Measurements from ENCODE around the gene TGFB3. TPM values are rescaled to one million over a fixed set of nuclear protein-coding genes. Genes with fewer than 3 reads are reported as not detected.
A peak's percentile ranks its signal among the peaks of the same experiment; 100 is the strongest.

Gene TGFB3
- total RNA-seq, 5 donors from 2014 or later (not counting 1 experiment from before 2014, with no cell fraction given): 6.4 to 9.6 (median 8.8) TPM

DNA sequence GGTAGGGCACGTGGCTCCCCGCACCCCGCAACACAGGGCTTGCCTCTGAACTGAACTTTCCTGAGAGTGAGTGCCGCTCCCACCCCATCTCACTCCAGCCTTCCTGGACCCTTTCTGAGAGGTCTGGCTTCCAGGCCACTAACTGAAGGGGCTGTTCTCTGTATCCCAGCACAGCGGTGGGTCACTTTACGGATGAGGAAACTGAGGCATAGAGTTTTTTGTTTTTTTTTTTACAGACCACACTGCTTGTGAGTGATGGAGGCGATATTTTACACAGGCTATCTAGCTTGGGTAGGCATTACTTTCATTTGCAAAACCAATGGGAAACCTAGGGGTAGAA, 1.2 kb upstream of the TGFB3 start:
- H3K27ac Mint-ChIP-seq: peak overlapping the region in 1 of 2 donors; percentile 52
- peak overlapping the region; percentile 56 for H3K4me3 ChIP-seq (ENCODE audit: control insufficient read depth in 1 of 2, extremely low read depth in 1 of 2, low read length in 1 of 2)
- WGBS (ENCODE audit: insufficient coverage): no CpG with 5 or more reads among the region's 7 CpGs
- H3K9me3 ChIP-seq: no peaks in the 10 kb centered on the region
- ChIA-PET POLR2A (interaction anchor here in 1 of 2 donors (0.6 kb wide), 1 partner anchor 12 kb away, joined by 7 read pairs; no protein-coding TSS in a partner anchor), CTCF (interaction anchor here (0.6 to 6.4 kb wide), 13 partner anchors 8 to 406 kb away, joined by 3 to 67 read pairs (median 4); partner anchors contain the start of genes ERG28 (in 1 of the 2) and TTLL5 (in 1 of the 2))
- DNase-seq (no peak), ATAC-seq (replicated peaks in 1 of 4) (peak in 1 of 4 experiments; percentile 1)
- H3K4me1 Mint-ChIP-seq: peaks cover 56 to 59% (median 56%) of the 10 kb centered on the region in 3 donors
- H3K4me1 ChIP-seq (ENCODE audit: control insufficient read depth in 1 of 2, extremely low read depth in 1 of 2, insufficient read depth in 2 of 2, low read length in 2 of 2): peaks cover 3 to 49% of the 10 kb centered on the region in 2 experiments
- no peaks in the 10 kb centered on the region for H3K27me3 ChIP-seq (replicated peaks in 1 of 2; ENCODE audit: control insufficient read depth in 2 of 2, extremely low read depth in 1 of 2, insufficient read depth in 2 of 2, low read length in 1 of 2)
- no peak overlapping the region for H3K27ac ChIP-seq (ENCODE audit: low read length)
- H3K9me3 Mint-ChIP-seq: no peaks in the 10 kb centered on the region
- H3K4me3 Mint-ChIP-seq: peak overlapping the region; percentile 78 to 88 (median 80)
- no peaks in the 10 kb centered on the region for H3K36me3 ChIP-seq (ENCODE audit: control insufficient read depth in 2 of 2, extremely low read depth in 1 of 2, insufficient read depth in 1 of 2, low read length in 1 of 2)
- H3K36me3 Mint-ChIP-seq: no peaks in the 10 kb centered on the region
- H3K27me3 Mint-ChIP-seq: no peaks in the 10 kb centered on the region

DNA sequence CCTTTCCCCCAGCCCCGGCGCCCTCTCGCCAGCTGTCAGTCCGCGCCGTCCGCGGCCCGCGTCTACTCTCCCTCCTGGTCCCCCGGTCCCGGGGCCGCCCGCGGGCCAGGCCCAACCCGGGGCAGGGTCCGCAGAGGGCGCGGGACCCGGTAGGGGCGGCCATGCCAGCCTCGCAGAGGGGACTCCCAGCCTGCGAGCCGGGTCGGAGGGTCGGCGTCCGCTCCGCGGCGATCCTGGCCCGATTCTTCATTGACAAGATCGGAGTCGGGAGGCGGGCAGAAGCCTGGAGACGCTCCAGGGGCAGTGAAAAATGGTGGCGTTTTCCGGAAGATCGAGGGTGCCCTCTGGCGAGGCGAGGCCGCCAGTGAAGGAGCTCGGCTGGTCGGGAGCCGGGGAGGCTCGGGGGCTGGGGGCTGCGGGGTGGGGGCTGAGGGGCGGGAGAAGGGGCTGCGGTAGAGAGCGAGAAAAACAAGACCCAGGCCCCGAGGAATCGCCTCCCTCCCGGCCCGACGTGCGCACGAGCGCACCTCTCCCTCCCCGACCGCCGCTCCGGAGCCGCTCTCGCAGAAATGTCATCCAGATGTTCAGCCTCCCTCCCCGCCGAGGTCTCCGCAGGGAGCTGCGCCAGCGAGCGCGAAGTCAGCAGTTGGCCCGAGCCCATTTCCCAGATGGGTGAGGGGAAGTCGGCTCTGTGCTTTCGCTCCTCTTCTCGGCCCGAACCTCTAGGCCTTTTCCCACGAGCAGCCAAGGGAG, 647 bp upstream of the TGFB3 start:
- POLR2A ChIA-PET: no interaction called here
- Mint-ChIP-seq H3K9me3 (no peaks in the 10 kb centered on the region), H3K27ac (peak overlapping the region in 1 of 2 donors; percentile 87), H3K4me1 (peaks cover 57 to 62% (median 57%) of the 10 kb centered on the region in 3 donors), H3K4me3 (peak overlapping the region; percentile 78 to 88 (median 80)), H3K36me3 (no peaks in the 10 kb centered on the region), H3K27me3 (no peaks in the 10 kb centered on the region)
- Histone ChIP-seq H3K9me3 (no peaks in the 10 kb centered on the region), H3K4me1 (ENCODE audit: control insufficient read depth in 1 of 2, extremely low read depth in 1 of 2, insufficient read depth in 2 of 2, low read length in 2 of 2) (peaks cover 3 to 49% of the 10 kb centered on the region in 2 experiments), H3K36me3 (ENCODE audit: control insufficient read depth in 2 of 2, extremely low read depth in 1 of 2, insufficient read depth in 1 of 2, low read length in 1 of 2) (no peaks in the 10 kb centered on the region), H3K27ac (ENCODE audit: low read length) (peak overlapping the region; percentile 69), H3K4me3 (ENCODE audit: control insufficient read depth in 1 of 2, extremely low read depth in 1 of 2, low read length in 1 of 2) (peak overlapping the region; percentile 56 to 64), H3K27me3 (replicated peaks in 1 of 2; ENCODE audit: control insufficient read depth in 2 of 2, extremely low read depth in 1 of 2, insufficient read depth in 2 of 2, low read length in 1 of 2) (no peaks in the 10 kb centered on the region)
- CTCF ChIA-PET: interaction anchor here (0.6 to 6.4 kb wide), 15 partner anchors 9 to 851 kb away, joined by 3 to 67 read pairs (median 4); partner anchors contain the start of genes ERG28 (in 1 of the 2) and TTLL5 (in 1 of the 2)
- peak; percentile 41 to 87 (median 71) for DNase-seq
- ATAC-seq (replicated peaks in 1 of 4): peak; percentile 76 to 82 (median 78)
- WGBS (ENCODE audit: insufficient coverage): 1% methylated on average over 51 of the region's 77 CpGs

DNA sequence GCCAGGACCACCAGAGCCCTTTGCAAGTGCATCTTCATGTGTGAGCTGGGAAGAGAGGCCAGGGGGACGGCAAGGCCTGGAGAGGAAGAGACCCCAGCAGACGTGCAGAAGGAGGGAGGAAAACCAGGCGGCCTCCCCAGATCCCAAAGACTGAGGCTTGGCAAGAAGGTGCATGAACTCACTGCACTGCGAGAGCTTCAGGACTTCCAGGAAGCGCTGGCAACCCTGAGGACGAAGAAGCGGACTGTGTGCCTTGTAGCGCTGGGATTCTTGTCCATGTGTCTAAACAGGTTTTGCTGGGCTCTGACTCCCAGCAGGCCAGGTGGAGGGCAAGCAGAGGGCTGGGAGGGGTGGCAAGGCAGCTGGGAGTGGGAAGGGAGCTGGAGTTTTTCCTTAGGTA, 939 bp downstream of the TGFB3 start:
- peak overlapping the region; percentile 78 to 88 (median 80) for H3K4me3 Mint-ChIP-seq
- H3K9me3 Mint-ChIP-seq: no peaks in the 10 kb centered on the region
- WGBS (ENCODE audit: insufficient coverage): 97% methylated on average over 8 of the region's 8 CpGs
- H3K36me3 Mint-ChIP-seq: no peaks in the 10 kb centered on the region
- Histone ChIP-seq H3K4me3 (ENCODE audit: control insufficient read depth in 1 of 2, extremely low read depth in 1 of 2, low read length in 1 of 2) (no peak overlapping the region), H3K36me3 (ENCODE audit: control insufficient read depth in 2 of 2, extremely low read depth in 1 of 2, insufficient read depth in 1 of 2, low read length in 1 of 2) (no peaks in the 10 kb centered on the region), H3K27me3 (replicated peaks in 1 of 2; ENCODE audit: control insufficient read depth in 2 of 2, extremely low read depth in 1 of 2, insufficient read depth in 2 of 2, low read length in 1 of 2) (no peaks in the 10 kb centered on the region), H3K27ac (ENCODE audit: low read length) (no peak overlapping the region), H3K9me3 (no peaks in the 10 kb centered on the region), H3K4me1 (ENCODE audit: control insufficient read depth in 1 of 2, extremely low read depth in 1 of 2, insufficient read depth in 2 of 2, low read length in 2 of 2) (peaks cover 3 to 41% of the 10 kb centered on the region in 2 experiments)
- peak overlapping the region; percentile 46 to 87 for H3K27ac Mint-ChIP-seq
- H3K27me3 Mint-ChIP-seq: no peaks in the 10 kb centered on the region
- ChIA-PET CTCF (interaction anchor here in 1 of 2 donors (6.4 kb wide), 1 partner anchor 271 kb away, joined by 67 read pairs; no protein-coding TSS in a partner anchor), POLR2A (no interaction called here)
- DNase-seq (no peak), ATAC-seq (replicated peaks in 1 of 4) (no peak)
- peaks cover 47 to 52% (median 49%) of the 10 kb centered on the region in 3 donors for H3K4me1 Mint-ChIP-seq

DNA sequence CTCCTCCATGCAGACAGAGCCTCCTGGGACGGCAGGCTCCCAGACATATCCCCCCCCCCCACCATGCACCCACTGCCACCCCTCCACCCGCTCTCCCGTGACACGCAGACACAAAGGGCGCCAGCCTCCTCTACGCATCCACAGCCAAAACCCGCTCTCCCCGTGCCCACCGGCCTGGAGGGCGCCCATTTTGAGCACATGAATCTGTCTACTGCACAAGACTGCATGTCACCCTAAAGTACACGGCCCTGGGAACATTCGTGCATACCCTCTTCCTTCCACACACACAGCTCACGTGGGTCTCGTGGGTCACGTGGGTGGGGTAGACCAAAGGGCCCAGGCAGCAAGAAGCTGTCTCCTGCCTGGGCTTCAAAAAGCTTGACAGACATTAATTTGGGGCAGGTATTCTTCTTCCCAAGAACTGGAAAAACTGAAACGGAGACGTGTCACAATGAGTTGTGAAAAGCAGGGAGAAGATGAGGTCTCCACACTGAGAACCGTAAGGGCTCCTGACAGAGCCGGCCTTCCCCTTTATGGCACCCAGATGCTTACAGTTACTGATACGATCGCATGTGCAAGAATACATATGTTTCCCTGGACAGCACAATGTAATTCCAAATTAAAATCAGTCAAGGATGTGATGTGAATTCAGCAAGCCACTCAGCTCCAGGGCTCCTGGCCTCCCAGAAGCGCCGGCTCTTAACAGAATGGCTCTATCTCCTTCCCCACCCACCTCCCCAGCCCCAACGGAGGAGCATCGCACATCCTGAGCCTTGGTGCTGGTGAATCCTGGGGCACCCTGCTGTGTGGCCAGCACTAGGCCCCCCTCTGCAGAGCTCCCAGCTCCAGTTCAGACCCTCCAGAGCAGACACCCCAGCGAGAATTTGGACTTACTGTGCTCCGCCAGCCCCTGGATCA, 1.9 kb downstream of the TGFB3 start:
- 85% methylated on average over 23 of the region's 27 CpGs for WGBS (ENCODE audit: insufficient coverage)
- DNase-seq: no peak
- Mint-ChIP-seq H3K27me3 (no peaks in the 10 kb centered on the region), H3K36me3 (no peaks in the 10 kb centered on the region), H3K4me1 (peaks cover 39 to 45% (median 42%) of the 10 kb centered on the region in 3 donors), H3K4me3 (peak overlapping the region in 2 of 3 donors; percentile 21 to 80), H3K9me3 (no peaks in the 10 kb centered on the region), H3K27ac (no peak overlapping the region)
- Histone ChIP-seq H3K4me3 (ENCODE audit: control insufficient read depth in 1 of 2, extremely low read depth in 1 of 2, low read length in 1 of 2) (no peak overlapping the region), H3K36me3 (ENCODE audit: control insufficient read depth in 2 of 2, extremely low read depth in 1 of 2, insufficient read depth in 1 of 2, low read length in 1 of 2) (no peaks in the 10 kb centered on the region), H3K27me3 (replicated peaks in 1 of 2; ENCODE audit: control insufficient read depth in 2 of 2, extremely low read depth in 1 of 2, insufficient read depth in 2 of 2, low read length in 1 of 2) (no peaks in the 10 kb centered on the region), H3K27ac (ENCODE audit: low read length) (no peak overlapping the region), H3K4me1 (ENCODE audit: control insufficient read depth in 1 of 2, extremely low read depth in 1 of 2, insufficient read depth in 2 of 2, low read length in 2 of 2) (peaks cover 3 to 37% of the 10 kb centered on the region in 2 experiments), H3K9me3 (no peaks in the 10 kb centered on the region)
- no peak for ATAC-seq (replicated peaks in 1 of 4)
- ChIA-PET POLR2A (no interaction called here), CTCF (interaction anchor here (0.6 to 6.4 kb wide), 7 partner anchors 33 to 316 kb away, joined by 3 to 67 read pairs (median 3); no protein-coding TSS in a partner anchor)

DNA sequence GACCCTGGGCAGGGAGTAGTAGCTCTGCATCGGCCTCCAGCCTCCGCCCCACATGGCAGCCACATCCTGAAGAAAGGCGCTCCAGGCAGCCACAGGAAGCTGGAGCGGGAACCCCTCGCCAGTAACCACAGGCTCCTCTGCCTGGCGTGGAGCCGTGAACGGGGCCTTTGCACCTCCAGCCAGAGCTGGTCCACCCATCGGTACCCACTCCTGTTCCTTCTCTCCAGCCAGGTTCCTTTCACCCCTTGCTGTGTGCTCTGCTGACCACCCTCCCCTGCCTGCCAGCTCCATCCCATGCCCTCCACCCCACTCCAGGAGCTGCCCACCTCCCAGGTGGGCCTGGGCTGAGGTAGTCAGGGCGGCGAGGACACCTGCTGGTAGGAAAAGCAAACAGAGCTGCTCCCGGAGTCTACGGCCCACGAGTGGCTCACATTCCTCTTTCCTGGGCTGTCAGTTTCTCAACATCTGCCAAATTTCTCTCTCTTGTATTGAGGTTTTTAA, 2.7 kb downstream of the TGFB3 start:
- Histone ChIP-seq H3K4me1 (ENCODE audit: control insufficient read depth in 1 of 2, extremely low read depth in 1 of 2, insufficient read depth in 2 of 2, low read length in 2 of 2) (peaks cover 3 to 37% of the 10 kb centered on the region in 2 experiments), H3K9me3 (no peaks in the 10 kb centered on the region), H3K27me3 (replicated peaks in 1 of 2; ENCODE audit: control insufficient read depth in 2 of 2, extremely low read depth in 1 of 2, insufficient read depth in 2 of 2, low read length in 1 of 2) (no peaks in the 10 kb centered on the region), H3K4me3 (ENCODE audit: control insufficient read depth in 1 of 2, extremely low read depth in 1 of 2, low read length in 1 of 2) (no peak overlapping the region), H3K36me3 (ENCODE audit: control insufficient read depth in 2 of 2, extremely low read depth in 1 of 2, insufficient read depth in 1 of 2, low read length in 1 of 2) (no peaks in the 10 kb centered on the region), H3K27ac (ENCODE audit: low read length) (no peak overlapping the region)
- Mint-ChIP-seq H3K36me3 (no peaks in the 10 kb centered on the region), H3K27me3 (no peaks in the 10 kb centered on the region), H3K4me1 (peaks cover 39 to 43% (median 42%) of the 10 kb centered on the region in 3 donors), H3K9me3 (no peaks in the 10 kb centered on the region), H3K27ac (peak overlapping the region in 1 of 2 donors; percentile 28), H3K4me3 (peak overlapping the region in 1 of 3 donors; percentile 15)
- 37% methylated on average over 13 of the region's 14 CpGs for WGBS (ENCODE audit: insufficient coverage)
- CTCF ChIA-PET: interaction anchor here (0.6 to 1.5 kb wide), 6 partner anchors 71 to 315 kb away, joined by 3 to 4 read pairs (median 3); no protein-coding TSS in a partner anchor
- no peak for ATAC-seq (replicated peaks in 1 of 4)
- peak in 10 of 35 experiments; percentile 8 to 43 (median 12) for DNase-seq
- POLR2A ChIA-PET: no interaction called here

Measured in T-cell (primary cell).